Measurements from ENCODE around the gene SPRYD3. TPM values are rescaled to one million over a fixed set of nuclear protein-coding genes. Genes with fewer than 3 reads are reported as not detected.
"Not testable (repeated sequence)": the region's sequence is repeated elsewhere in the genome, so short reads cannot be mapped to it uniquely, and the experiment has no call there.

Gene SPRYD3
- total RNA-seq, 1 donor from 2014 or later, result 35.1 TPM

DNA sequence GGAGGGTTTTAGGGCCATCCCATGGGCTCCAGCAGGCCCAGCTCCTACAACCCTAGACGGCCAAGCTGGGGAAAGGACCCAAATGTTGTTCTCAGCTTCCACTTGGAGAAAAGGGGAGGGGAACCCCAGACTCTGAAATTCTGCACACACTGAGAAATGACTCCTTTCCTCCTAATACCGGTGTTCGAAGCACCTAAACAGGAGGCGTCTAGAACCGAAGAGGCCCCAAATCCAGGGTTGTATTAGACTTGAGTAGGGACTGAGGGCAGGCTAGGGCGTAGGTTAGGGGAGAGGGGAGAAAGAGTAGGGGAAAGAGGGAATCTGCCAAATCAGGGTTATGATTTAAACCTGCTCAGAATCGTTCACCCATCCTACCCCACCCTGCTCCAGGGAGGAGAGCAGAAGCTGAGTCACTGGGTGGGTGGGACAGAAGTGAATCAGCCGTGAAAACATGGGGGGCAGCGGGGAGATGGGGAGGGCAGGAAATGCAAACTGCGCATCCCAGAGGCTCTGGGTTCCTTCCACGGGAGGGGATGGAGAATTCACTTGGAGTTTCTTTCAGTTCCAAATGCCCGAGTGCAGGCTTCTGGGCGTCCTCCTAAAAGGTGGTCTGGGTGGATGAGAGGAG is 19.3 kb upstream of the SPRYD3 start:
- peaks cover 16% of the 10 kb centered on the region for H3K27me3 Mint-ChIP-seq (ENCODE audit: low read depth)
- peaks cover 38% of the 10 kb centered on the region for H3K4me1 Mint-ChIP-seq (ENCODE audit: low read depth)
- H3K27ac Mint-ChIP-seq, result peak overlapping the region; percentile 59

DNA sequence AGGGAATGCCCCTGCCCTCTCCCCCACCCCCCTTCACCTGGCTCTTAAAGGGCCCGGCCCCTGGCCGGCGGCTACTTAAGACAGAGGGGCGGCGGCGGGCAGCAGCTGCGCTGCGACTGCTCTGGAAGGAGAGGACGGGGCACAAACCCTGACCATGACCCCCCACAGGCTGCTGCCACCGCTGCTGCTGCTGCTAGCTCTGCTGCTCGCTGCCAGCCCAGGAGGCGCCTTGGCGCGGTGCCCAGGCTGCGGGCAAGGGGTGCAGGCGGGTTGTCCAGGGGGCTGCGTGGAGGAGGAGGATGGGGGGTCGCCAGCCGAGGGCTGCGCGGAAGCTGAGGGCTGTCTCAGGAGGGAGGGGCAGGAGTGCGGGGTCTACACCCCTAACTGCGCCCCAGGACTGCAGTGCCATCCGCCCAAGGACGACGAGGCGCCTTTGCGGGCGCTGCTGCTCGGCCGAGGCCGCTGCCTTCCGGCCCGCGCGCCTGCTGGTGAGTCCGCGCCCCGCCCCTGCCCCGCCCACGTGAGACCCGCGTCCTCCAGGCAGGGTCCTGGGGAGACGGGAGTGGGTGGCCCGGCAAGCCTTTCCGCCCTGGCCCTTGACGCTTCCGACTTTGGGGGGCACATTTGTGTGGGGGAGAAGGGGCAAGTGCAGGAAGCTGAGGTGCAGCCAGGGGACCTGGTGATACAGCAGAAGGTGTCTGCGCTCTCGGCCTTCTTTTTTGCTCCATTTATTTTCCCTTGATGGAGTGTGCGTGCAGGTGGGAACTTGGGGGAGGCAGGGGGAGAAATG is 18.6 kb upstream of the SPRYD3 start, which contains the start of gene IGFBP6:
TSS of gene IGFBP6 (plus strand) at position 104 of the 790 bp plus-strand sequence. CDS start at position 155, 51 bp downstream.
- Mint-ChIP-seq H3K4me3 (ENCODE audit: low read depth) (peak within 1 kb of the TSS; percentile 77), H3K4me1 (ENCODE audit: low read depth) (peaks cover 31% of the 10 kb centered on the region)
- intact Hi-C loops (cut with micrococcal nuclease), result loop anchor here (1.0 kb wide), 1 partner anchor 18 kb away; the partner anchor contains the start of gene SPRYD3

More for the DNA sequence above, 19.3 kb upstream of the SPRYD3 start:
- no peak for DNase-seq (ENCODE audit: low spot score)
- Mint-ChIP-seq H3K36me3 (ENCODE audit: low read depth) (no peaks in the 10 kb centered on the region), H3K9me3 (no peaks in the 10 kb centered on the region), H3K4me3 (ENCODE audit: low read depth) (peak overlapping the region; percentile 77)
- intact Hi-C loops (cut with micrococcal nuclease), result loop anchor here (1.0 kb wide), 1 partner anchor 19 kb away; the partner anchor contains the start of gene SPRYD3

DNA sequence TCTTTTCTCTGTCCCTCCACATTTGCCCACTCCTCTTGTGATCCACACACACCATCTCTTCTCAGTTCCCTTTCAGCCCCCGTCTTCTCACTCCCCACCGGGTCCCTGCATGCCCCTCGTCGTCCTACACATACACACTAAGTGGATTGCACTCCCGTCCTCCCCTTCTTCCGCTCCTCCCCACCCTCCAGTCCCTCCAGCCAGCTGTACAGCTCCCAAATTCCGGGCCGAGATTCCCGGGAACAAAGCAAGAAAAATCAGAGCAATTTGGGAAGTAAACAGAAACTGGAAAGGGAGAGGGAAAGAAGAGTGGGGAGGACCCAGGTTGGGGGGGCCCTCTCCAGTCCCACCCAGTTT is 18.0 kb upstream of the SPRYD3 start:
- Mint-ChIP-seq H3K4me1 (ENCODE audit: low read depth) (peaks cover 28% of the 10 kb centered on the region), H3K27ac (no peak overlapping the region), H3K9me3 (no peaks in the 10 kb centered on the region), H3K27me3 (ENCODE audit: low read depth) (peaks cover 16% of the 10 kb centered on the region), H3K36me3 (ENCODE audit: low read depth) (no peaks in the 10 kb centered on the region), H3K4me3 (ENCODE audit: low read depth) (peak overlapping the region; percentile 61)
- no peak for DNase-seq (ENCODE audit: low spot score)
- intact Hi-C loops (cut with micrococcal nuclease), result no loop called here

More for the DNA sequence above, 18.6 kb upstream of the SPRYD3 start, which contains the start of gene IGFBP6:
- Mint-ChIP-seq H3K9me3 (no peaks in the 10 kb centered on the region), H3K27me3 (ENCODE audit: low read depth) (peaks cover 16% of the 10 kb centered on the region), H3K27ac (peak within 1 kb of the TSS; percentile 59), H3K36me3 (ENCODE audit: low read depth) (no peaks in the 10 kb centered on the region)
- DNase-seq (ENCODE audit: low spot score), result peak; percentile 54

DNA sequence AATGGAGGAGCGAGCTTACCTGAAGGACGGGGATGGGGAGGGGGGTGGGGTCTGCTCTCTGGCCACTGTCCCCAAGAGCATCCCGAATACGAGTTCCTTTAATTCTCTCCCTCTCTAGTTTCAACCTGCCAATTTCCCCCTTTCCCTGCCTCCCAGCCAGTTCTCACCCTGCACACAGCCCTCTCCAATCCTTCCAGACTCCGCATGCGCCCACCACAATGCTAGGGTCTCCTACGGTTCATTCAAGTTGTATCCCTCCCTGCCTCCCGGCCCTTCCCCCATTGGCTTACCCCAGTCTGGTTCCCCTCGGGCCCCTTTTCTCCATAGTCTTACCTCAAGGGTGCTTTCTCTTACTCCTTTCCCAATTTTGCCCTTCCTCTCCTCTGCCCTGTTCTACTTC is 17.6 kb upstream of the SPRYD3 start:
- intact Hi-C loops (cut with micrococcal nuclease), result no loop called here
- no peak overlapping the region for H3K27ac Mint-ChIP-seq
- H3K27me3 Mint-ChIP-seq (ENCODE audit: low read depth), result peaks cover 16% of the 10 kb centered on the region
- H3K36me3 Mint-ChIP-seq (ENCODE audit: low read depth), result no peaks in the 10 kb centered on the region
- DNase-seq (ENCODE audit: low spot score), result no peak
- H3K4me3 Mint-ChIP-seq (ENCODE audit: low read depth), result peak overlapping the region; percentile 61
- no peaks in the 10 kb centered on the region for H3K9me3 Mint-ChIP-seq
- peaks cover 27% of the 10 kb centered on the region for H3K4me1 Mint-ChIP-seq (ENCODE audit: low read depth)

DNA sequence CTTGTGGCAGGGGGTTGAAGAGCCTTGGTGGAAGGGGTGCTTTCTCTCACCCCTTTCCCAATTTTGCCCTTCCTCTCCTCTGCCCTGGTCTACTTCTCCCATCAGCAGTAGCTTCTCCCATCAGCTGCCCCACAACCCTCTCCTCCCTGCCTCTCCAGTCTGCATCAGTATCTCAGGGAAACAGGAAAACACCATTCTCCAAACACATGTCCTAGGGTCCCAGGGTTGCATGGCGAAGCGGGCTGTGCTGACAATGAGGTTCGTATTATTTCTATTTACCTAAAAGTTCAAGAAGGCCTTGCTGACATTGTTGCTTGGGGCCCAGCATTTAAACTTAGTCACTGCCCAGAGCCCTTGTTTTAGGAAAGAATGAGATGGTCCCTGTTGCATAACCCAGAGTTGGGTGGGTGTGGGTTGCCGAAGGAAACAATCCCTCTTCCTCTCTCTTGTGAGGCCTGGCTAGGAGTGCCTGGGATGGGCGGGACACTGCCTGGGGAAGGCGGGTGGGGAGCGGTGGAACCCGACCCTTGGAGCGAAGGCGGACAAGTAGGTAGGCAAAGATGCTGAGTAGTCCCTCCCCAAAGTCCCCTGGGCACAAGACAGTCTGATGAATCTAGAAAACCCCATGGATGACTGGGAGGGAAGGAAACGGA is 17.0 kb upstream of the SPRYD3 start:
- Mint-ChIP-seq H3K9me3 (no peaks in the 10 kb centered on the region), H3K27me3 (ENCODE audit: low read depth) (peaks cover 19% of the 10 kb centered on the region), H3K36me3 (ENCODE audit: low read depth) (no peaks in the 10 kb centered on the region), H3K27ac (no peak overlapping the region), H3K4me3 (ENCODE audit: low read depth) (peak overlapping the region; percentile 19), H3K4me1 (ENCODE audit: low read depth) (peaks cover 27% of the 10 kb centered on the region)
- DNase-seq (ENCODE audit: low spot score), result no peak
- intact Hi-C loops (cut with micrococcal nuclease), result no loop called here

DNA sequence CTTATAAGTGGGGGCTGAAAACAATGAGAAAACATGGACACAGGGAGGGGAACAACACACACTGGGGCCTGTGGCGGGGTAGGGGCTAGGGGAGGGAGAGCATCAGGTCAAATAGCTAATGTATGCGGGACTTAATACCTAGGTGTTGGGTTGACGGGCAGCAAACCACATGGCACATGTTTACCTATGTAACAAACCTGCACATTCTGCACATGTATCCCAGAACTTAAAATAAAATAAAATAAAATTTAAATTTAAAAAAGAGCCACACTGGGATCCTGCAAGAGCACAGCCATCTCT is 16.4 kb upstream of the SPRYD3 start:
- intact Hi-C loops (cut with micrococcal nuclease); H3K27ac Mint-ChIP-seq; DNase-seq (ENCODE audit: low spot score); H3K4me3 Mint-ChIP-seq (ENCODE audit: low read depth); H3K36me3 Mint-ChIP-seq (ENCODE audit: low read depth); H3K9me3 Mint-ChIP-seq: not testable (repeated sequence)
- H3K27me3 Mint-ChIP-seq (ENCODE audit: low read depth), result peaks cover 22% of the 10 kb centered on the region
- peaks cover 27% of the 10 kb centered on the region for H3K4me1 Mint-ChIP-seq (ENCODE audit: low read depth)

DNA sequence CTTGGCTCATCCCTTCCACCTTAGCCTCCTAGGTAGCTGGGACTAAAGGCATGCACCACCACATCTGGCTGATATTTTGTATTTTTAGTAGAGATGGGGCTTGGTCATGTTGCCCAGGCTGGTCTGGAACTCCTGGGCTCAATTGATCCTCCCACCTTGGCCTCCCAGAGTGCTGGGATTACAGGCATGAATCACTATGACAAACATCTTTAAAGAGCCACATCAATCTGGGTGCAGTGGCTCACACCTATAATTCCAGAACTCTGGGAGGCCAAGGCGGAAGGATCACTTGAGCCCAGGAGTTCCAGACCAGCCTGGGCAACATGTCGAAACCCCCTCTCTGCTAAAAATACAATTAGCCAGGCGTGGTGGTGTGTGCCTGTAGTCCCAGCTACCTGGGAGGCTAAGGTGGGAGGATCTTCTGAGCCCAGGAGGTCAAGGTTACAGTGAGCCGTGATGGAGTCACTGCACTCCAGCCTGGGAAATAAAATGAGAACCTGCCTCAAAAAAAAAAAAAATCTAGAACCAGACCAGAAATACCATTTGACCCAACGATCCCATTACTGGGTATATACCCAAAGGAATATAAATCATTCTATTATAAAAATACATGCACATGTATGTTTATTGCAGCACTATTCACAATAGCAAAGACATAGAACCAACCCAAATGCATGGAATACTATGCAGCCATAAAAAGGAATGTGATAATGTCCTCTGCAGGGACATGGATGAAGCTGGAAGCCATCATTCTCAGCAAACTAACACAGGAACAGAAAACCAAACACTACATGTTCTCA is 15.8 kb upstream of the SPRYD3 start:
- H3K9me3 Mint-ChIP-seq; intact Hi-C loops (cut with micrococcal nuclease); H3K4me3 Mint-ChIP-seq (ENCODE audit: low read depth); H3K36me3 Mint-ChIP-seq (ENCODE audit: low read depth); H3K27ac Mint-ChIP-seq; DNase-seq (ENCODE audit: low spot score): not testable (repeated sequence)
- Mint-ChIP-seq H3K4me1 (ENCODE audit: low read depth) (peaks cover 27% of the 10 kb centered on the region), H3K27me3 (ENCODE audit: low read depth) (peaks cover 24% of the 10 kb centered on the region)

DNA sequence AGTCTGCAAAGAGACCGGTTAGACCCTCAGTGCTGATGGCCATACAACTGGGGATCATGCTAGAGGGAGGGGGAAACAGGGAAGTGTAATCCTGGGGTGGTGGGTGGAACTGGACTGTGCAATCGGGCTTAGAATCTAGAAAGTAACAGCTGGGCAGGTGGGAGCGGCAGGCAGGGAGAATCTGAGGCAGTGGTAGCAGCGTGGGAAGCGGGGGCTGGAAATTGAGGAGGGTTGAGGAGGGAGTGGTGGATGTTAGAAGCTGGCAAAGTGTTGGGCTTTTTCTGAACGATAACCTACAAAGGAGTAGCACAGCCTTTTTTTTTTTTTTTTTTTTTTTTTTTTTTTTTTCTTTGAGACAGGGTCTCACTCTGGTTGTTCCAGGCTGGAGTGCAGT is 15.2 kb upstream of the SPRYD3 start:
- DNase-seq (ENCODE audit: low spot score), result no peak
- H3K9me3 Mint-ChIP-seq, result no peaks in the 10 kb centered on the region
- H3K4me1 Mint-ChIP-seq (ENCODE audit: low read depth), result peaks cover 26% of the 10 kb centered on the region
- no peak overlapping the region for H3K27ac Mint-ChIP-seq
- H3K36me3 Mint-ChIP-seq (ENCODE audit: low read depth), result no peaks in the 10 kb centered on the region
- H3K27me3 Mint-ChIP-seq (ENCODE audit: low read depth), result peaks cover 24% of the 10 kb centered on the region
- intact Hi-C loops (cut with micrococcal nuclease), result no loop called here
- no peak overlapping the region for H3K4me3 Mint-ChIP-seq (ENCODE audit: low read depth)

DNA sequence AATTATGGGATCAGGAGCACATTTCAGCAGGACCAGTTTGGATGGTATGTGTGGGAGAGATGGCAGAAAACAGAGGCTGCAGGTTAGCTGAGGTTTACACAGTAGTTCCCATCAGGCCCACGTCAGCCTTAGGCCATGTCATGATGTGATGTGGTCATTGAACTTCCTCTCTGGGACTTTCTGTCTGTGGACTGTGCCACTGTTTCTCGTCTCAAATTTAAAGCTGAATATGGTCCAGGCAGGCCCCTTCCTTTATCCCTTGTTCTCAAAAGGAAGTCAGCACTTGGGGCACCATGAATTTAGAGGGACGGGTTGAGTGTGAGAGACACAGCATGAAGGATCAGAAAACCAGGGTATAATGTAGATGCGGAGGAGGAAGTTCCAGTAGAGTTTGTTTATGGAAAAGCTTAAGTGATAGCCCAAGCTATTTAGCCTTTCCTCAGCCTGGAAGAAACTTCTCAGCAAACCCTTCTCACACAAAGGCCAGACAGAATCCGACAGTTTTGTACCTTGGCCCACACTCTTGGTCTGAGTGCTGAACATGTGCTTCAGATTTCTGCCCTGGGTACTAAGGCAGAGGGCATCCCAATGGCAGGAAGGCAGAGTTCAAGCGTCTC is 14.7 kb upstream of the SPRYD3 start:
- Mint-ChIP-seq H3K36me3 (ENCODE audit: low read depth) (no peaks in the 10 kb centered on the region), H3K27ac (no peak overlapping the region), H3K27me3 (ENCODE audit: low read depth) (peaks cover 25% of the 10 kb centered on the region), H3K4me3 (ENCODE audit: low read depth) (no peak overlapping the region), H3K4me1 (ENCODE audit: low read depth) (peaks cover 21% of the 10 kb centered on the region), H3K9me3 (no peaks in the 10 kb centered on the region)
- no peak for DNase-seq (ENCODE audit: low spot score)
- intact Hi-C loops (cut with micrococcal nuclease), result no loop called here

DNA sequence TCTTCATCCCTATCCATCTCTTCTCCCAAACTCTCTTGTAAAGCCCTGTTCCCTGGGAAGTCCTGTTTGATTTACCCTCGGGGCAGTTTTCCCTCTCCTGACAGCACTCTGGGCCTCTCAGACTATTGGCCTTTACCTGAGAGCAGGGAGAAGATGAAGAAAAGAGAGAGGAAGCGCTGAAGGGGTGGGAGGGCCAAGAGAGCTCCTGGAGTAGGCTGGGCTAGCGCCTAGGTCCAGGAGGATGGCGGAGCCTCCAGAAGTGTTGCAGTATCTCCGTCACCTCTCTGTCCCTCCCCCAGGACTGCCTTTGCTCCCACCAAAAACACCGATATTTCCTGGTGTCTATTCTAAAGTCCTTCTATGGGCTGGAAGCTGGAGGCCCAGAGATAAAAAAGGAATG is 12.6 kb upstream of the SPRYD3 start:
- peaks cover 6% of the 10 kb centered on the region for H3K4me1 Mint-ChIP-seq (ENCODE audit: low read depth)

DNA sequence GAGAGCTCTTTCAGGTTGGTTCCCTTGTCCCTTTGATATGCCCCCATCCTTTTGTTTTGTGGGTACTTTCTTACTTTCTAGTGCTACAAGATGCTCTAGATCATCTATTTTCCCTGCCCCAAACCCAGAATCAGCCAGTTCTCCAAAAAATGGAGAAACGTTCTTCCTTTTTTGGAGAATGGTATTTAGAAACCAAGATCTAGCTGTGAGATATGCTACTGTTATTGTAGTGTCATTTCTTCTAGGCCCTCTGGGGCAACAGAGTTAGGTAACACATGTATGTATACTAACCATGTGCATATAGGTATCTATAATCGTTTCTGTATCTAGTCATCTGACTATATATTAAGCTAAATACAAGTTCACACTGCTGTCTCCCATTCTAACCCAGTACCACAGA is 11.4 kb upstream of the SPRYD3 start:
- H3K4me3 Mint-ChIP-seq (ENCODE audit: low read depth), result no peak overlapping the region
- intact Hi-C loops (cut with micrococcal nuclease), result no loop called here
- no peak overlapping the region for H3K27ac Mint-ChIP-seq
- no peak for DNase-seq (ENCODE audit: low spot score)
- H3K36me3 Mint-ChIP-seq (ENCODE audit: low read depth), result no peaks in the 10 kb centered on the region
- H3K9me3 Mint-ChIP-seq, result no peaks in the 10 kb centered on the region
- peaks cover 33% of the 10 kb centered on the region for H3K27me3 Mint-ChIP-seq (ENCODE audit: low read depth)
- H3K4me1 Mint-ChIP-seq (ENCODE audit: low read depth), result peaks cover 3% of the 10 kb centered on the region

More for the DNA sequence above, 12.6 kb upstream of the SPRYD3 start:
- intact Hi-C loops (cut with micrococcal nuclease), result no loop called here
- Mint-ChIP-seq H3K36me3 (ENCODE audit: low read depth) (no peaks in the 10 kb centered on the region), H3K27me3 (ENCODE audit: low read depth) (peaks cover 33% of the 10 kb centered on the region), H3K4me3 (ENCODE audit: low read depth) (no peak overlapping the region), H3K9me3 (no peaks in the 10 kb centered on the region), H3K27ac (no peak overlapping the region)
- no peak for DNase-seq (ENCODE audit: low spot score)

DNA sequence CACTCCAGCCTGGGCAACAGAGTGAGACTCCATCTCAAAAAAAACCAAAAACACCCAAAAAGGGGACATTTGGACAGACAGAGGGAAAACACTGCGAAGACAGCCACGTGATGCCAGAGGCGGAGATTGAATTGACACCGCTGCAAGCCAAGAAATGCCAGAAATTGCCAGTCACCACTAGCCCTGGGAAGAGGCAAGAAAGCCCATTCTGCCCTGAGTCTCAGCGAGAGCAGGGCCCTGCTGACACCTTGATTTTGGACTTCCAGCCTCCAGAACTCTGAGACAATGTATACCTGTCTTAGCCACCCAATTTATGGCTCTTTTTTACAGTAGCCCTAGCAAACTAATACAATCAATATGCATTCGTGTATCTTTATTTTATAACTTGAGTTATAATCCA is 10.9 kb upstream of the SPRYD3 start:
- no peak for DNase-seq (ENCODE audit: low spot score)
- intact Hi-C loops (cut with micrococcal nuclease), result no loop called here

More for the DNA sequence above, 10.9 kb upstream of the SPRYD3 start:
- Mint-ChIP-seq H3K27ac (no peak overlapping the region), H3K4me1 (ENCODE audit: low read depth) (peaks cover 3% of the 10 kb centered on the region), H3K4me3 (ENCODE audit: low read depth) (no peak overlapping the region), H3K27me3 (ENCODE audit: low read depth) (peaks cover 32% of the 10 kb centered on the region), H3K36me3 (ENCODE audit: low read depth) (no peaks in the 10 kb centered on the region), H3K9me3 (no peaks in the 10 kb centered on the region)

All from activated T-helper 2 cell treated with anti-CD3 and anti-CD28 coated beads, Interferon-gamma antibody, Interleukin-2, Interleukin-4, amounts not matched to agents 10 μg/mL and 5 μg/mL and 100 μg/mL, durations not matched to agents 14 hours and 24 hours and 36 hours (primary cell).